Hematopoietic multipotent progenitor cell (in vitro differentiated cells): ENCODE results near the gene MTRFR. TPM values are rescaled to one million over a fixed set of nuclear protein-coding genes. Genes with fewer than 3 reads are reported as not detected.
A peak's percentile ranks its signal among the peaks of the same experiment; 100 is the strongest.
"Not testable (repeated sequence)": the region's sequence is repeated elsewhere in the genome, so short reads cannot be mapped to it uniquely, and the experiment has no call there.

Source experiments
- DNase-seq, 3 donors: peaks; one replicate each; pipeline ENCODE4 v3.0.0-alpha.2; 2011 to 2015; ENCODE audit warnings: low read depth in 2 of 3, low spot score in 2 of 3
- total RNA-seq: library from RNA; depleted of rRNA; stranded (reverse); fragments of >200 nt; gene quantifications from one replicate; pipeline ENCODE4 v1.2.3, GENCODE V29; 2012

Gene MTRFR
- total RNA-seq = 12.1 TPM

- peak; percentile 95 to 100 (median 99) for DNase-seq
Measured at GRCh38 chr12:123232807-123233504, at the start of gene MTRFR, which contains the start of gene MPHOSPH9. MTRFR (plus strand) TSS chr12:123233436; CDS start chr12:123253675, 20,239 bp downstream. MPHOSPH9 (minus strand) TSS chr12:123233141; CDS start chr12:123230364, 2,777 bp downstream.

- DNase-seq = no peak
Measured at GRCh38 chr12:123187637-123188036, 45.6 kb upstream of the MTRFR start.

GRCh38 chr12:123199936-123200335, 33.3 kb upstream of the MTRFR start:
- no peak for DNase-seq

GRCh38 chr12:123200414-123200813, 32.8 kb upstream of the MTRFR start:
- DNase-seq = no peak

GRCh38 chr12:123206794-123207193, 26.4 kb upstream of the MTRFR start:
- not testable (repeated sequence) for DNase-seq

- not testable (repeated sequence) for DNase-seq
Measured at GRCh38 chr12:123207815-123208214, 25.4 kb upstream of the MTRFR start.

- peak; percentile 46 to 62 (median 53) for DNase-seq
Measured at GRCh38 chr12:123223241-123223668, 10.0 kb upstream of the MTRFR start.

- DNase-seq = no peak
Measured at GRCh38 chr12:123225443-123225842, 7.8 kb upstream of the MTRFR start.

- DNase-seq = no peak
Measured at GRCh38 chr12:123227581-123228258, 5.5 kb upstream of the MTRFR start.

GRCh38 chr12:123229051-123229450, 4.2 kb upstream of the MTRFR start:
- no peak for DNase-seq

- DNase-seq = no peak
Measured at GRCh38 chr12:123231931-123232330, 1.3 kb upstream of the MTRFR start.

GRCh38 chr12:123232472-123232806, 797 bp upstream of the MTRFR start:
- no peak for DNase-seq

GRCh38 chr12:123233505-123234308, 471 bp downstream of the MTRFR start:
- DNase-seq = no peak

- peak; percentile 51 to 85 (median 67) for DNase-seq
Measured at GRCh38 chr12:123237646-123238329, 4.6 kb downstream of the MTRFR start.

GRCh38 chr12:123238330-123238682, 5.1 kb downstream of the MTRFR start:
- no peak for DNase-seq

- DNase-seq = no peak
Measured at GRCh38 chr12:123238961-123239360, 5.7 kb downstream of the MTRFR start.

- DNase-seq = peak in 1 of 3 donors; percentile 51
Measured at GRCh38 chr12:123242116-123242904, 9.1 kb downstream of the MTRFR start.

GRCh38 chr12:123243671-123244262, 10.5 kb downstream of the MTRFR start:
- no peak for DNase-seq

- no peak for DNase-seq
Measured at GRCh38 chr12:123245678-123246077, 12.4 kb downstream of the MTRFR start.

GRCh38 chr12:123248129-123248528, 14.9 kb downstream of the MTRFR start:
- DNase-seq = not testable (repeated sequence)
